HG03064 (cell line): ENCODE data around the gene KLK5.
"Not testable (repeated sequence)": the region's sequence is repeated elsewhere in the genome, so short reads cannot be mapped to it uniquely, and the experiment has no call there.

Source experiments
- ATAC-seq: cut with Tn5 transposase; IDR thresholded peaks from one replicate; pipeline ENCODE4 v1.9.1; 2021; ENCODE audit warnings: low read depth; ENCODE audit not compliant: unreplicated experiment

KLK5 gene

DNA sequence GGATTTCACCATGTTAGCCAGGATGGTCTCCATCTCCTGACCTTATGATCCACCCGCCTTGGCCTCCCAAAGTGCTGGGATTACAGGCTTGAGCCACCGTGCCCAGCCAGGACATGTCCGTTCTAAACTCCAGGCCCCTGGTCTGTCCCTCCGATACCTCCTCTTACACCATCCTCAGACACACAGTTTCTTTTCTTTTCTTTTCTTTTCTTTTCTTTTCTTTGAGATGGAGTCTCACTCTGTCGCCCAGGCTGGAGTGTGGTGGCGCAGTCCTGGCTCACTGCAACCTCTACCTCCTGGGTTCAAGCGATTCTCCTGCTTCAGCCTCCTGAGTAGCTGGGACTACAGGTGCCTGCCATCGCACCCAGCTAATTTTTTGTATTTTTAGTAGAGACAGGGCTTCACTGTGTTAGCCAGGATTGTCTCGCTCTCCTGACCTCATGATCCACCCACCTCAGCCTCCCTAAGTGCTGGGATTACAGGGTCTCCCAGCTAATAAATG, 56.7 kb downstream of the KLK5 start:
- not testable (repeated sequence) for ATAC-seq

DNA sequence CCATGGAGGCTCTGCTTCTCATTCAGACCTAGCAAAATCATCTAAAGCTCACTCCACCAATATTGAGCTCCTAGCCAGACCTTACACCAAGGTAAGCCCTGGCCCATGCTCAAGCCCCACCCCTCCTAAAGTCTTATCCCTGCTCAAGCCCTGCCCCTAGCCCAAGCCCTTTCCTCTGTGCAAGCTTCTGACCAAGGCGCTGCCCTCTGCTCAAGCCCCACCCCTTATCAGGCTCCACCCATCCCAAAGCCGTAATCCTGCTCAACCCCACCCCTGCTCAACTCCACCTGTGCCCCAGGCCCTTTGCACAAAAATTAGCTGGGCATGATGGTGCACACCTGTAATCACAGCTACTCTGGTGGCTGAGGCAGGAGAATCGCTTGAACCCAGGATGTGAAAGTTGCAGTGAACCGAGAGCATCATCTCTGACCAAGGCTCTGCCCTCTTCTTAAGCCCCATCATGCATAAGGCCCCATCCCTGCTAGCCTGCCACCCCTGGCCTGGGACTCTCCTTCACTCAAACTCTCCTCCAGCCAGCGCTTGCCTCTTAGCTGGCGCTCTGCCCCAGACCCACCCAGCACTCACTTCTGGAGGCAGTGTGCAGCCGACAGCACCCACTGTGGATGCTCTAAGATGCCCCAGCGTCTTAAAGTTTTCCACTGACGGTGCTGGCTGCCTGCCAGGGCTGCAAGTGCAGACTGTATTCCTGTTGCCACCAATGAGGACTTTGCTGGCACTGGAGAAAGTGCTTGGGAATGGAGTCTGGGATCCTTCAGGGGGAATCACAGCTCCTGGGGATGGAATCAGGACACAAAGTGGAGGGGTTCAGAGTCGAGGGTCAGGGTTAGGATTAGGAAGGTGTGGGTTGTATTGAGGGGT, 58.1 kb downstream of the KLK5 start:
- no peak for ATAC-seq
